T follicular helper cell (primary cell): ENCODE data around the gene OPN1MW.
"Not testable (repeated sequence)": the region's sequence is repeated elsewhere in the genome, so short reads cannot be mapped to it uniquely, and the experiment has no call there.

Experiments used
- DNase-seq: peaks from one replicate; pipeline ENCODE4 v3.0.0-alpha.2; 2020; ENCODE audit warnings: low read depth
- total RNA-seq, 2 experiments: gene quantifications; one replicate each; lab custom pipeline; 2026; lab: John Stamatoyannopoulos, UW

Gene OPN1MW
- total RNA-seq = 0 reads per million in 2 experiments

DNA sequence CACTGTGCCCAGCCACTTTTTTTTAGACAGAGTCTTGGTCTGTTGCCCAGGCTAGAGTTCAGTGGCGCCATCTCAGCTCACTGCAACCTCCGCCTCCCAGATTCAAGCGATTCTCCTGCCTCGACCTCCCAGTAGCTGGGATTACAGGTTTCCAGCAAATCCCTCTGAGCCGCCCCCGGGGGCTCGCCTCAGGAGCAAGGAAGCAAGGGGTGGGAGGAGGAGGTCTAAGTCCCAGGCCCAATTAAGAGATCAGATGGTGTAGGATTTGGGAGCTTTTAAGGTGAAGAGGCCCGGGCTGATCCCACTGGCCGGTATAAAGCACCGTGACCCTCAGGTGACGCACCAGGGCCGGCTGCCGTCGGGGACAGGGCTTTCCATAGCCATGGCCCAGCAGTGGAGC lies at the start of gene OPN1MW:
TSS of gene OPN1MW (plus strand) at position 301 of the 400 bp plus-strand sequence. CDS start at position 383, 82 bp downstream.
- not testable (repeated sequence) for DNase-seq

DNA sequence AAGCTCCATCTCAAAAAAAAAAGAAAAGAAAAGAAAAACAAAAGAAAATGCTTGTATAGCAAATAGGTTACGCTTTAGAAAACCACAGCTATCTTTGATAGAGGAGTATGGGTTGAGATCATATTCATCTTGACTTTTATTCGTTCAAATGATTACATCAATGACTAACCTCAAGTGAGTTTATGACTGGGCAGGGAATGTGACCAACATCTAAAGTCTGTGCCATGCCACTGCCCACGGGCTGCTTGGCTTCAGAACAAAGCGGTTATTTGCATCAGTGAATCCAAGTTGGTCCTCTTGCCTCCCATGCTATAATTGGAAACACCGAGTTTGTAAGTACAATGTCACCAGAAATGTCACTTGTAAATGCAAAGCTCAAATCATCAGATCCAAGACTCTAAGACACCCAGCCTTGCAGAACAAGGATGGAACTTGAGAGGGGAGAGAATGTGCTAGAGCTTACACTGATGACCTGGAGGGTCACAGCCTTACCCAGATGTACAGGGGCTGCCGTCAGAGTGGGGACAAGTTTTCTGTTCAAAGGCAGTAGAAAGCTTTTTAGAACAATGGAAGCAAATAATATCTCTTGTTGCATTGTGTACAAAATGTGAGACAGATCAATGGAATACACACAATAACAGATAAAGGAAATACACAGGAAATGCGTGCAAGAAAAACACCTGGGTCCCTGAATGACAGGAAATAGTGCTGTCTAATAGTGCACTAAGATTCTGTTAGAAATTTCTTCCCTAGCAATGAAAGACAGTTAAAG lies 46.8 kb upstream of the OPN1MW start:
- DNase-seq = peak; percentile 5

DNA sequence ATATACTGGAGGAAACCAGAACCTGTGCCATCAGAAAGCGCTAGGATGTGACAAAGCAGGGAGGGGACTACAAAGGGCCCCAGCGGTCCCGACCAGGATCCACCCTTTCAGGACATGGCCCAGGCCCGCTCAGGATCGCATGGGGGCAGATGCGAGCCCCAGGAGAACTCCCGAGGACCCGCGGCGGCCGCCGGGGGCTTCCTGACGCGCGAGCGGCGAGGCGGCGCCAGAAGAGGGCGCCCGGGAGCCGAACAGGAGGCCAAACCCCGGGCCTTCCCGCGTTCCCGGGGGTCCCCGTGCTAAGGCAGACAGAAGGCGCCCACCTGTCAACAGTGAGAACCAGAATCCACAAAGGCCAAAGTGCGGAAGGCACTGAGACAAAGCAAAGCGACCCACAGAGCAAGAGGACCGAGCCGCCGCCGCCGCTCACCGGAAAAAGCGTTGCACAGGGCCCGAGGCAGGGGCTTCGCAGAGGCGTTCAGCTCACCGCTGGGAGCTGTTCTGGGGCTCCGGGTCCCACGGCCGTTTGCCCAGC lies 45.7 kb upstream of the OPN1MW start:
- DNase-seq = peak; percentile 52

DNA sequence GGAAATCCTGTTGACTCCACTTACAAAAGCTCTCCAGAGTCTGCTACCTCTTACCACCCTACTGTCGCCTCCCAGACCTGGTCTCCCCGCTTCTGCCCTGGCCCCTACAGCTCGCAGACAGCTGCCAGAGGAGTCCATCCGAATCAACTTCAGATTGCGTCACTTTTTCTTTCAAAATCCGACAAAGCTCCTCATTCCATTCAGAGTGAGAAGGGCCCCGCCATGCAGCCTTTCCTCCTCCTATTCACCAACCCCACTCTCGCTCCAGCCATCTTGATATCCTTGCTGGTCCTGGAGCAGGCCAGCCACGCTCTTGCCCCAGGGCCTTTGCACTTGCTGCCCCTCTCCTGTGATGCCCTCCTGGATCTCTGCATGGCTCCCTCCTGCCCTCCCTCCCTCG lies 43.5 kb upstream of the OPN1MW start:
- DNase-seq = no peak

DNA sequence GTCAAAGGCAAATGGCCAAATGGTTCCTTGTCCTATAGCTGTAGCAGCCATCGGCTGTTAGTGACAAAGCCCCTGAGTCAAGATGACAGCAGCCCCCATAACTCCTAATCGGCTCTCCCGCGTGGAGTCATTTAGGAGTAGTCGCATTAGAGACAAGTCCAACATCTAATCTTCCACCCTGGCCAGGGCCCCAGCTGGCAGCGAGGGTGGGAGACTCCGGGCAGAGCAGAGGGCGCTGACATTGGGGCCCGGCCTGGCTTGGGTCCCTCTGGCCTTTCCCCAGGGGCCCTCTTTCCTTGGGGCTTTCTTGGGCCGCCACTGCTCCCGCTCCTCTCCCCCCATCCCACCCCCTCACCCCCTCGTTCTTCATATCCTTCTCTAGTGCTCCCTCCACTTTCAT lies 42.2 kb upstream of the OPN1MW start:
- DNase-seq = no peak

DNA sequence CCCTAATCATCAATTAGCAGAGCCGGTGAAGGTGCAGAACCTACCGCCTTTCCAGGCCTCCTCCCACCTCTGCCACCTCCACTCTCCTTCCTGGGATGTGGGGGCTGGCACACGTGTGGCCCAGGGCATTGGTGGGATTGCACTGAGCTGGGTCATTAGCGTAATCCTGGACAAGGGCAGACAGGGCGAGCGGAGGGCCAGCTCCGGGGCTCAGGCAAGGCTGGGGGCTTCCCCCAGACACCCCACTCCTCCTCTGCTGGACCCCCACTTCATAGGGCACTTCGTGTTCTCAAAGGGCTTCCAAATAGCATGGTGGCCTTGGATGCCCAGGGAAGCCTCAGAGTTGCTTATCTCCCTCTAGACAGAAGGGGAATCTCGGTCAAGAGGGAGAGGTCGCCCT lies 41.7 kb upstream of the OPN1MW start:
- no peak for DNase-seq

DNA sequence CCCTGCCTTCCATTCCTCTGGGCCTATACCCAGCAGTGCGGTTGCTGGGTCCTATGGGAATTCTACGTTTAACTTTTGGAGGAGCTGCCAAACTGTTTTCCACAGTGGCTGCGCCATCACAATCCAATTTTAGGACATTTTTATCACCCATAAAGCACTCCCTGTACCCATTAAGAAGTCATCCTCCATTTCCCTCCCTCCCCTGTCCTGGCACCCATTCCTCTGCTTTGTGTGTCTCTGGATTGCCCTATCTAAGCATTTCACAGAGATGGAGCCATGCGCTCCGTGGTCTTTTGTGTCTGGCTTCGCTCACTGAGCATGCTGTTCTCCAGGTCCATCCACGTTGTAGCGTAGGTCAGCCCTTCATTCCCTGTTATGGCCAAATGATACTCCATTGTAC lies 40.0 kb upstream of the OPN1MW start:
- no peak for DNase-seq

DNA sequence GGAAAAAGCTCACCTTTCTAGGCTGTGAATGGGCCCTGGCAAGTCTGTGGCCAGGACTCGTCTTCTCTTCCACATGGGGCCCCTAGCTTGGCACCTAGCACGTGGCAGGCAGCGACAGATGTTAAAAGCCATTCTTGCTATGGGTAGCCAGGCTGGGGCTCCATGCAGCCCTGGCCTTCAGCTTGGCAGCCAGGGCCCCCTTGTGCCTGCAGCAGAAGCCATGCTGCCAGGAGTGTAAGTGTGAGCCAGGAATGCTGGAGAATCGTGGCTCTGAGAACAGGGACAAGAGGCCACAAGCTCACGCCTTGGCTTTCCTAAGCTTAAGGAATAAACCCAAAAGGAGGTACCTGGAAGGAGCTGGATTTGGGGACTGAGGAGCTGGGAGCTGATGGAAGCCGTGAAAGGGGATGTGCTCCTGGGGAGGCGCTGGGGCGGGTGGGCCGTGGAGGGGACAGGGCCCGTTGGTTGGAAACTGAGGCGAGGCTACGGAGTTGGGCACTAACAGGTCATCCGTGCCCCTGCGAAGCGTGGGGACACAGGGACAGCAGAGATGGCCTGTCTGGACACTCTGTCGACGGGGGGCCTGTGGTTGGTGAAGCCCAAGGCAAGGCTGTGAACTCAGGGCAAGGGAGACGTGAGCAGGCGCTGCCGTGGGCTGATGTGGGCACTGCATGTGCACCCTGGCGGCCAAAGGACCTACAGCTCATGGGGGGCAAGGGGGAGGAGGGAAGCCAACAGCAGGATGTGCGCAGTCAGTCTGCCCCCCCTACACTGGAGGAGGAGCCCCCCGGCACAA lies 39.2 kb upstream of the OPN1MW start:
- no peak for DNase-seq

DNA sequence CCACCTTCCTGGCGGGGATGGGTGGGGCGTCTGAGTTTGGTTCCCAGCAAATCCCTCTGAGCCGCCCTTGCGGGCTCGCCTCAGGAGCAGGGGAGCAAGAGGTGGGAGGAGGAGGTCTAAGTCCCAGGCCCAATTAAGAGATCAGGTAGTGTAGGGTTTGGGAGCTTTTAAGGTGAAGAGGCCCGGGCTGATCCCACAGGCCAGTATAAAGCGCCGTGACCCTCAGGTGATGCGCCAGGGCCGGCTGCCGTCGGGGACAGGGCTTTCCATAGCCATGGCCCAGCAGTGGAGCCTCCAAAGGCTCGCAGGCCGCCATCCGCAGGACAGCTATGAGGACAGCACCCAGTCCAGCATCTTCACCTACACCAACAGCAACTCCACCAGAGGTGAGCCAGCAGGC lies 38.4 kb upstream of the OPN1MW start, which contains the start of gene OPN1LW:
TSS of gene OPN1LW (plus strand) at position 234 of the 400 bp plus-strand sequence. CDS start at position 275, 41 bp downstream.
- not testable (repeated sequence) for DNase-seq

DNA sequence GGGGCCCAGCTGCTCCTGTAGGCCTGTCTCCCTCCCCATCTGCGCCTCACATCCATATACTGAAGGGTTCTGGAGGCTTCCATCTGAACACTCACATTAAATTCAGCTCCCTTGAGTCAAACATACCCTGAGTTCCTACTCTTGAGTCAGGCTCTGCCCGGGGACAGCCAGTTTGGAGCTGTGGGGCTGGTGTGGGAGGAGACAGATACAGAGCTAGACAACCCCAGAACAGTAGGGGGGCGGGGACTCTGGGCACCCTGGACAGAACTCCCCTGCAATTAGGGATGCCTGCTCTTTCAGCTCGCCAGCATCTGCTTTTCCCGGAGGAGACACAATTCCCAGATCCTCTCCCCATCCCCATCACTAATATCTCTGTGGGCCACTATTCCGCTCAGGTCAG lies 31.4 kb upstream of the OPN1MW start:
- not testable (repeated sequence) for DNase-seq

DNA sequence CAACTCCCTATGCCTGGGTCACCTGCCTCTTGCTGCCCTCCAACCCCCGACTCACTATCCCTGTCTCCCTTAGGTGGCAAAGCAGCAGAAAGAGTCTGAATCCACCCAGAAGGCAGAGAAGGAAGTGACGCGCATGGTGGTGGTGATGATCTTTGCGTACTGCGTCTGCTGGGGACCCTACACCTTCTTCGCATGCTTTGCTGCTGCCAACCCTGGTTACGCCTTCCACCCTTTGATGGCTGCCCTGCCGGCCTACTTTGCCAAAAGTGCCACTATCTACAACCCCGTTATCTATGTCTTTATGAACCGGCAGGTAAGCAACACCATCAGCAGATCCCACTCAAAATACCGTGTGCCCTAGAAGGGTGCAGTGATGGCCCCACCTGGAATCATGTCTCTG lies 26.2 kb upstream of the OPN1MW start:
- not testable (repeated sequence) for DNase-seq

DNA sequence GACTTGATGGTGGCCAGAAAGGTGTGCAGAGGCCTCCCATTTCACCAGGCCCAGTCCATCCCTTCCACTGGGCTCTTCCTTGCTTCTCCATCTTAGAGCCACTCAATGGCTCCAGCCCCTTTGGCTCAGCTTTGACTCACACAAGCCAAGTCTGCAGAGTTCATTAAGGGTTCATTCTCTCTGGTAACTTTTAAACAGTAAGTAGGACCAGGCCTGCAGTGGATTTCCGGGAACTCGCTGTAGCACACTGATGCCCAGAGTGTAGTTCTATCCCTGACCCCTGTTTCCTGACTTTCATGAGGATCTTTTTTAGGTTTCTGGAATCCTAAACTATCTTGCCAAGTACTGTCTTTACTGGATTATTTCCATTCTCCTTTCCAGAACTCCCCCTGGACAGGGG lies 25.2 kb upstream of the OPN1MW start:
- DNase-seq = not testable (repeated sequence)

DNA sequence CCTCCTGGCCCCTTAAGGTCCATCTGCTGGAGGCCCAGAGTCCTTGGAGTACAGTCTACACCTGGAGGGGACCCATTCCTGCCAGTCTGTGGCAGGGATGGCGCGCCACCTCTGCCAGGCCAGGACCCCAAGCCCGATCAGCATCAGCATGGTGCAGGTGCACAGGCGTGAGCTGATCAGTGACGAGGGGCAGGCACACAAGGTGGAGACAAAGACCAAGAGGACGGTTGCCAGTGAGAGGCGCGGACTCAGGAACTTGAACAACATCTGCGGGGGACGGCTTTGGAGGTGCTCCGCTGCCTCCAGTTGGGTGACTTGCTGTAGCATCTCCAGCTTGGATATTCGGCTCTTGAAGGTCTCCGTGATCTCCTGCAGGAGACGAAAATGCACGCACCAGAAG lies 23.1 kb upstream of the OPN1MW start:
- DNase-seq = not testable (repeated sequence)

DNA sequence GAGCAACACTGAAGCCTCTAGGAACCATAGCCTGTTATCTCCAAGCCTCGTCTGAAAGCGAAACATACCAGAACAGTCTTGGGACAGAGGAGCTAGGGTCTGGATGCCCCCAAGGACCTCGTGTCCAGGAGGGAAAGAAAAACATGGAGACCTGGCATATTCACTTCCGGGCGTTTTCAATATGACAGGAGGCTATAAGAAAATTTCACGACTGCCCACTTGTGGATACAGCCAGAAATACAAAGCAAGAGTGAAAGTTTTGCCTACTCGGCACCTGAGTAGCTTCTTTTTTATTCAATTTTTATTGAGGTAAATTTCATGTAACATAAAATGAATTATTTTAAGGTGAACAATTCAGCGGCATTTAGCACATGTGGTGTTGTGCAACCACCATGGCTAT lies 17.5 kb upstream of the OPN1MW start:
- not testable (repeated sequence) for DNase-seq

DNA sequence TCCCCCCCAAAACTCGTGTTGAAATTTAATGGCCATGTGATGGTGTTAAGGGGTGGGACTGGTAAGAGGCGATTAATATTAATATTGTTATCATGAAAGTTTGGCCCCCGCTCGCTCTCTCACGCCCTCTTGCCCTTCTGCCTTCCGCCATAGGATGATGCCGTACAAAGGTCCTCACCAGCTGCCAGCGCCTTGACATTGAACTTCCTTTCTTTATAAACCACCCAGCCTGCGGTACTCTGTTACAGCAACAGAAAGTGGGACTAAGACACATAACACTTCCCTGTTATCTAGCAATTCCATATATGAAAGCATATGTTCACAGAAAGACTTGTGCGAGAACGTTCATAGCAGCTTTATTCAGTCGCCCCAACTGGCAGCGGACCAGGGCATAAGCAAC lies 14.0 kb upstream of the OPN1MW start:
- not testable (repeated sequence) for DNase-seq

DNA sequence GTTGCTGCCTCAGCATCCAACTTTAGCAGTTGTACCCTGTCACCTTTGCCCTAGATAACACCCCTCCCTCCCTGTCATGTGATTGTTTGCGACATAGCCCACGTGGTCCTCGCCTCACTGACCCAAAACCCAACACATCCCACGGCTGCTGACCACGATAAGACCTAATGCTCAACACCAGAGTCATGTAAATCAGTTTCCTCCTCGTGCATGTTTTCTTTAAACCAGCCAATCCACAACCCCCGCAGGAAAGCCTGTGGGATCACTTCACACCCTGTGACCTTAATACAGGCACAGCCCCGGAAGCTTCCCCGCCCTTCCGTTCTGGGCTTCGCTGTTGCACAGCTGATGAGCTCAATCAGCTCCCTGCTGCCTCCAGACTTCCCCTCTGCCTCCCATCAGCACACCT lies 9.9 kb upstream of the OPN1MW start:
- DNase-seq = not testable (repeated sequence)

DNA sequence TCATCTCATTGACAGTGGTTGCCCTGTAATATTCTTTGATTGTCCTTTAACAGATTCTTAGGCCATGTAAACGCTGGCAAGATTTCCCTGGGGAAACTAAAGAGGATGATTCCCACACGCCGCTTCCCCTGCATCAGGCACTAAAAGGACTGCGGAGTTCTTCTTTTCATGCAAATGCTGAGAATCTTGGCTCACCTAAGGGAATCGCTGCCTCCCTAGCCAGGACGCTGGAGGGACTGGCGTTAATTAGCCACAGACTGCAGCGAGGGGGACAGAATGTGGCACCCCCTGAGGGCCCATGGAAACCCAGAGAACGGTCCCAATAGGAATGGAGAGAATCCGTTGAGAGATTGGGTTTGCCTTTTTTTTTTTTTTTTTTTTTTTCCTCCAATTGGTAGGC lies 8.0 kb upstream of the OPN1MW start:
- DNase-seq = not testable (repeated sequence)

DNA sequence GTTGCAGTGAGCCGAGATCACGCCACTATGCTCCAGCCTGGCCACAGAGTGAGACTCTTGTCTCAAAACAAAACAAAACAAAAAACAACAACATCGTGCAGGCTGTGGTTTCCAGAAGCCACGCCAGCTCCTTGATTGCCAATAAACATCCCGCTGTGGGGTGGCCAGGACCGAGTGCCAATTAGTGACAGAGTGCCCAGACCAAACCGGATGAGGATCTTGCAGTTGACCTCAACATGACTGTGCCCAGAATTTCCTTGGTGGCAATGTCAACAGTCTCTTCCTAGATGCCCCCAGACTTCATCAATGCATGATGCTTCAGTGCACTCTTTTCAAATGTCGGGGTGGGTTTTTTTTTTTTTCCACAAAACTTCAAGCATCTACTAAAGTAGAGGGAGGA lies 1.4 kb downstream of the OPN1MW start:
- not testable (repeated sequence) for DNase-seq

DNA sequence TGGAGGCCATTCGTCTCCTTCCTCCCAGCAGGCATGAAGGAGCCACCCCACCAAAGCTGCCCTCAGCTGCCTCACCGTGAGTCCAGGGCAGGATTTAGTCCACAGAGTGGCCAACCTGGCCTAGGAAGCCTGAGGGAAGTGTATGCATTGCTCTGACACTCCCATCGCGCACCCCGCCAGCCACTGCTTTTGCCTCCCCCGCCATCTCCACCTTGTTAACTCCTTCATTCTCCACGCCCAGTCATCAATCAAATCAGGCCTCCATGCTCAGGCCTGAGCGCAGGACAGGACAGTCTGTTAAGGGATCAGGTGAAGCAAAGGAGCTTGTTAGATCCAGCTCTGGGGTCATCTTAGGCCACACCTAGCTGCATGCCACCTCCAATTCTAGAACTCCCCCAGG lies 10.4 kb downstream of the OPN1MW start:
- DNase-seq = not testable (repeated sequence)

DNA sequence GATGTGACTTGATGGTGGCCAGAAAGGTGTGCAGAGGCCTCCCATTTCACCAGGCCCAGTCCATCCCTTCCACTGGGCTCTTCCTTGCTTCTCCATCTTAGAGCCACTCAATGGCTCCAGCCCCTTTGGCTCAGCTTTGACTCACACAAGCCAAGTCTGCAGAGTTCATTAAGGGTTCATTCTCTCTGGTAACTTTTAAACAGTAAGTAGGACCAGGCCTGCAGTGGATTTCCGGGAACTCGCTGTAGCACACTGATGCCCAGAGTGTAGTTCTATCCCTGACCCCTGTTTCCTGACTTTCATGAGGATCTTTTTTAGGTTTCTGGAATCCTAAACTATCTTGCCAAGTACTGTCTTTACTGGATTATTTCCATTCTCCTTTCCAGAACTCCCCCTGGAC lies 11.9 kb downstream of the OPN1MW start:
- not testable (repeated sequence) for DNase-seq

DNA sequence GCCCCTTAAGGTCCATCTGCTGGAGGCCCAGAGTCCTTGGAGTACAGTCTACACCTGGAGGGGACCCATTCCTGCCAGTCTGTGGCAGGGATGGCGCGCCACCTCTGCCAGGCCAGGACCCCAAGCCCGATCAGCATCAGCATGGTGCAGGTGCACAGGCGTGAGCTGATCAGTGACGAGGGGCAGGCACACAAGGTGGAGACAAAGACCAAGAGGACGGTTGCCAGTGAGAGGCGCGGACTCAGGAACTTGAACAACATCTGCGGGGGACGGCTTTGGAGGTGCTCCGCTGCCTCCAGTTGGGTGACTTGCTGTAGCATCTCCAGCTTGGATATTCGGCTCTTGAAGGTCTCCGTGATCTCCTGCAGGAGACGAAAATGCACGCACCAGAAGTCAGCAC lies 14.1 kb downstream of the OPN1MW start:
- DNase-seq = not testable (repeated sequence)

DNA sequence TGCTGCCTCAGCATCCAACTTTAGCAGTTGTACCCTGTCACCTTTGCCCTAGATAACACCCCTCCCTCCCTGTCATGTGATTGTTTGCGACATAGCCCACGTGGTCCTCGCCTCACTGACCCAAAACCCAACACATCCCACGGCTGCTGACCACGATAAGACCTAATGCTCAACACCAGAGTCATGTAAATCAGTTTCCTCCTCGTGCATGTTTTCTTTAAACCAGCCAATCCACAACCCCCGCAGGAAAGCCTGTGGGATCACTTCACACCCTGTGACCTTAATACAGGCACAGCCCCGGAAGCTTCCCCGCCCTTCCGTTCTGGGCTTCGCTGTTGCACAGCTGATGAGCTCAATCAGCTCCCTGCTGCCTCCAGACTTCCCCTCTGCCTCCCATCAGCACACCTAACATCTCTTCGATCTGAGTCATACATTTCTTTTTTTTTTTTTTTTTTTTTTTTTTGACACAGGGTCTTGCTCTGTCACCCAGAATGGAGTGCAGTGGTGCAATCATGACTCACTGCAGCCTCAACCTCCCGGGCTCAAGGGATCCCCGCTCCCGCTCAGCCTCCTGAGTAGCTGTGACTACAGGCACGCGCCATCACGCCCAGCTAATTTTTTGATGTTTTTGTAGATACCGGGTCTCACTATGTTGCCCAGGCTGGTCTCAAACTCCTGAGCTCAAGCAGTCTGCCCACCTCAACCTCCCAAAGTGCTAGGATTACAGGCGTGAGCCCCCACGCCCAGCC lies 27.4 kb downstream of the OPN1MW start:
- not testable (repeated sequence) for DNase-seq
